ENCODE measurements around the gene NF2.
A peak's percentile ranks its signal among the peaks of the same experiment; 100 is the strongest.

The NF2 gene

DNA sequence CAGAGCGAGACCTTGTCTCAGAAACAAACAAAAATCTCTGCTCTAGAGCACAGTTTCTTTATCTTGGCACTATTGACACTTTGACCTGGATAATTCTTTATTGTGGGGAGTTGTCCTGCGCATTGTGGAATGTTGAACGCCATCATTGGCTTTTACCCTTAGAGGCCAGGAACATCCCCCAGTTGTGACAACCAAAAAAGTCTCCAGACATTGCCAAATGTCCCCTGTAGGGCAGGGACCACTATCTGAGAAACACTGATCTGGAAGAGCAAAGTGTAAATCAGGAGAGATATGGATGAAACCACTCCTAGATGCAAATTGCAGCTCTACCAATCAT lies 4.8 kb upstream of the NF2 start:
- H3K4me3 ChIP-seq (ENCODE audit: low read depth, low read length) = no peak overlapping the region
- no peak for TF ChIP-seq CTCF (IDR thresholded peaks at IDR 0.05; ENCODE audit: low read depth, low read length)

GRCh38 chr22:29604076-29604360 lies 585 bp downstream of the NF2 start:
- no peak for TF ChIP-seq CTCF (IDR thresholded peaks at IDR 0.05; ENCODE audit: low read depth, low read length)
- H3K4me3 ChIP-seq (ENCODE audit: low read depth, low read length) = peak overlapping the region; percentile 94

DNA sequence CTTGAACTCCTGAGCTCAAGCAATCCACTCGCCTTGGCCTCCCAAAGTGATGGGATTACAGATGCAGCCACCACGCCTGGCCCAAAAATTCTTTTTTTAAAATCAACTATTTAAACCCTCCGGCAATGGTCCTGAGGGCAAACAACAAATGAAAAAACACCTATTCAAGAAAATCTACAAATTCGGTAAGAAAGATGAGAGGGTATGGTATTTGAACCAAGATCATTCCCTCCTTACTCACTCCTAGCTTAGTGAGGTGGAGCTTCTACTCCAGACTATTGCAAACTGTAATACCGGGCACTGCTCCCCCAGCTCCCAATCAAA lies 2.1 kb downstream of the NF2 start:
- no peak overlapping the region for H3K4me3 ChIP-seq (ENCODE audit: low read depth, low read length)
- TF ChIP-seq CTCF (IDR thresholded peaks at IDR 0.05; ENCODE audit: low read depth, low read length) = no peak

GRCh38 chr22:29606320-29606719 lies 2.9 kb downstream of the NF2 start:
- no peak for TF ChIP-seq CTCF (IDR thresholded peaks at IDR 0.05; ENCODE audit: low read depth, low read length)
- no peak overlapping the region for H3K4me3 ChIP-seq (ENCODE audit: low read depth, low read length)

DNA sequence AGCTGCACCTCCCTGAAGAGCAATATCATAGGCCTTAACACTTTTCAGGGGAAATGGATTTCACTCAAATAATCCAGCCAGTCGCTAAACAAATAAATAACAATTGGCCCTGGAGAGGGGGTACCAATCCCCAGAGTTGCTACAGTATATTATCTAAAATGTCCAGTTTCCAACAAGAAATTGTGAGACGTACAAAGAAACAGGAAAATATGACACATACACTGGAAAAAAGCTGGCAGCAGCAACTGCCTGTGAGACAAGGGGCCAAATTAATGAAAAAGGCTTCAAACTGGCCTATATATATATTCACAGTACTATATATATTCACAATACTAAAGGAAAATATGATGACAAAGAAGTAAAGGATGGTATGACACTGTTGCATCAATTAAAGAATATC lies 4.0 kb downstream of the NF2 start:
- no peak overlapping the region for H3K4me3 ChIP-seq (ENCODE audit: low read depth, low read length)
- TF ChIP-seq CTCF (IDR thresholded peaks at IDR 0.05; ENCODE audit: low read depth, low read length) = no peak

DNA sequence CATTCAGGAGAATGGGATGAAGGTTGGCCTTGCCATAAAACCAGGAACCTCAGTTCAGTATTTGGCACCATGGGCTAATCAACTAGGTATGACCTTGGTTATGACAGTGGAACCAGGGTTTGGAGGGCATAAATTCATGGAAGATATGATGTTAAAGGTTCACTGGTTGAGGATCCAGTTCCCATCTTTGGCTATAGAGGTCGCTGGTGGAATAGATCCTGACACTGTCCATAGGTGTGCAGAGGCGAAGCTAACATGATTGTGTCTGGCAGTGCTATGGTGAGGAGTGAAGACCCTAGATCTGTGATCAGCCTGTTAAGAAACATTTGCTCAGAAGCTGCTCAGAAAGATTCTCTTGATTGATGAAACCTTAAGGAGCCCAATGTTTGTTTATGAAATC lies 5.7 kb downstream of the NF2 start:
- no peak for TF ChIP-seq CTCF (IDR thresholded peaks at IDR 0.05; ENCODE audit: low read depth, low read length)

GRCh38 chr22:29610780-29611179 lies 7.3 kb downstream of the NF2 start:
- no peak for TF ChIP-seq CTCF (IDR thresholded peaks at IDR 0.05; ENCODE audit: low read depth, low read length)
- no peak overlapping the region for H3K4me3 ChIP-seq (ENCODE audit: low read depth, low read length)

More for the DNA sequence above, 5.7 kb downstream of the NF2 start:
- H3K4me3 ChIP-seq (ENCODE audit: low read depth, low read length) = no peak overlapping the region

Measured in WI38 (cell line).